Esophagus squamous epithelium (tissue), 4 donors: ENCODE results near the gene TMEM164.

Experiments
- CTCF ChIP-seq, 6 experiments: fragments of 450-650 bp in 4 of 6; fragments of 200-600 bp in 2 of 6; sonication (generic) in 2 of 6; IDR thresholded peaks; one replicate each; pipeline ENCODE4 v1.5.1; 2016 to 2019; ENCODE audit warnings: antibody characterized with exemption in 6 of 6, mild to moderate bottlenecking in 4 of 6, moderate library complexity in 4 of 6
- POLR2A ChIP-seq, 4 donors: fragments of 450-650 bp; IDR thresholded peaks; one replicate each; pipeline ENCODE4 v1.6.1; 2017; ENCODE audit warnings: antibody characterized with exemption in 4 of 4, mild to moderate bottlenecking in 4 of 4, moderate library complexity in 3 of 4

- TF ChIP-seq CTCF (IDR thresholded peaks at IDR 0.05) = no peak
- TF ChIP-seq POLR2A (IDR thresholded peaks at IDR 0.05) = no peak
These were observed 224.0 kb downstream of the TMEM164 start for GRCh38 chrX:110226931-110227330.
